PC-3 (cell line): ENCODE data around the gene CSRNP3.

ENCODE experiments used
- CTCF ChIP-seq: fragments of 300-600 bp; sonication (generic); conservative IDR thresholded peaks from 2 replicates; pipeline ENCODE4 v1.5.1; 2017; ENCODE audit warnings: antibody characterized with exemption, low read depth, mild to moderate bottlenecking, low read length
- EZH2phosphoT487 ChIP-seq: fragments of 300-600 bp; sonication (generic); IDR thresholded peaks from 2 replicates; pipeline ENCODE4 v1.6.1; 2018; ENCODE audit warnings: mild to moderate bottlenecking, antibody characterized with exemption, low read length, borderline replicate concordance

DNA sequence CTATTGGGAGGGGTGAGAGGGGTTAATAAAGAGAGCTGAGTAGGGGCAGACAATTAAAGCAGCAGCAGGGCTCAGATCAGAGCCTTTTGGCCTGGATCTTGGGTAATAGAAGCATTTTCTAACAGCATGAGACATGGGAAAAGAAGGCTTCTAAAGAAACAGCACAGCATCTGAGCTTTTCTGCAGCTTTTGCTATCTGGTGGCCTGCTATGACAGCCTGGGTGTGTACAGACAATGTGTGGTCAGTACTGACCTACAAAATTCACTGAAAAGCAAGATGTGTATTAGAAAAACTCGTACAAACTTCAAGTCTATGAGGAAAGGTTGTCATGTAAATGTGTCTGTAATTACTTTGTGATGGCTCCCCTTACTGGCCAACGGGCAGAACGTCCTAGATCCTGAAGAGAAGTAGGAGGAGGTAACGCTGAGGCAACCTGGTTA, 229.0 kb downstream of the CSRNP3 start:
- TF ChIP-seq CTCF (peak; percentile 79), EZH2phosphoT487 (no peak)
